ENCODE data around the gene MLLT11.
A peak's percentile ranks its signal among the peaks of the same experiment; 100 is the strongest.

MLLT11 gene

GRCh38 chr1:151060007-151060656 is at the start of gene MLLT11:
Gene MLLT11, plus strand, starts transcription at chr1:151060397. Its CDS starts 6,828 bp downstream, at chr1:151067225.
- peak in 1 of 2 donors; percentile 31 for DNase-seq

- DNase-seq = no peak
Observed at GRCh38 chr1:151011154-151011850, 48.9 kb upstream of the MLLT11 start.

- no peak for DNase-seq
Observed at GRCh38 chr1:151012684-151013471, 47.3 kb upstream of the MLLT11 start.

GRCh38 chr1:151013518-151013917 is 46.7 kb upstream of the MLLT11 start:
- no peak for DNase-seq

GRCh38 chr1:151024540-151025146 is 35.6 kb upstream of the MLLT11 start:
- DNase-seq = peak; percentile 87 to 91

- DNase-seq = no peak
Observed at GRCh38 chr1:151026460-151026859, 33.7 kb upstream of the MLLT11 start.

GRCh38 chr1:151032164-151032563 is 28.0 kb upstream of the MLLT11 start:
- DNase-seq = no peak

- no peak for DNase-seq
Observed at GRCh38 chr1:151035167-151035566, 25.0 kb upstream of the MLLT11 start.

- no peak for DNase-seq
Observed at GRCh38 chr1:151036356-151036755, 23.8 kb upstream of the MLLT11 start, which contains the start of gene BNIPL. Gene BNIPL, plus strand, starts transcription at chr1:151036586. Its CDS starts 140 bp downstream, at chr1:151036726.

GRCh38 chr1:151037032-151037431 is 23.2 kb upstream of the MLLT11 start:
- no peak for DNase-seq

- DNase-seq = no peak
Observed at GRCh38 chr1:151039521-151039920, 20.7 kb upstream of the MLLT11 start.

GRCh38 chr1:151043163-151043562 is 17.0 kb upstream of the MLLT11 start:
- DNase-seq = peak in 1 of 2 donors; percentile 26

- peak; percentile 54 to 73 for DNase-seq
Observed at GRCh38 chr1:151047591-151047924, 12.6 kb upstream of the MLLT11 start, which contains the start of gene C1orf56. Gene C1orf56, plus strand, starts transcription at chr1:151047751. Its CDS starts 97 bp downstream, at chr1:151047848.

- peak; percentile 59 to 72 for DNase-seq
Observed at GRCh38 chr1:151047925-151048644, 12.1 kb upstream of the MLLT11 start.

GRCh38 chr1:151048645-151049032 is 11.6 kb upstream of the MLLT11 start:
- no peak for DNase-seq

- DNase-seq = peak in 1 of 2 donors; percentile 17
Observed at GRCh38 chr1:151049458-151049857, 10.7 kb upstream of the MLLT11 start.

GRCh38 chr1:151050051-151050688 is 10.0 kb upstream of the MLLT11 start:
- no peak for DNase-seq

- no peak for DNase-seq
Observed at GRCh38 chr1:151051356-151052009, 8.7 kb upstream of the MLLT11 start.

- no peak for DNase-seq
Observed at GRCh38 chr1:151054971-151055547, 5.1 kb upstream of the MLLT11 start.

GRCh38 chr1:151055581-151055980 is 4.6 kb upstream of the MLLT11 start:
- DNase-seq = peak in 1 of 2 donors; percentile 23

GRCh38 chr1:151056149-151056548 is 4.0 kb upstream of the MLLT11 start:
- DNase-seq = peak; percentile 42 to 77
